ENCODE data around the gene IGIP.
A peak's percentile ranks its signal among the peaks of the same experiment; 100 is the strongest.

Gene IGIP

DNA sequence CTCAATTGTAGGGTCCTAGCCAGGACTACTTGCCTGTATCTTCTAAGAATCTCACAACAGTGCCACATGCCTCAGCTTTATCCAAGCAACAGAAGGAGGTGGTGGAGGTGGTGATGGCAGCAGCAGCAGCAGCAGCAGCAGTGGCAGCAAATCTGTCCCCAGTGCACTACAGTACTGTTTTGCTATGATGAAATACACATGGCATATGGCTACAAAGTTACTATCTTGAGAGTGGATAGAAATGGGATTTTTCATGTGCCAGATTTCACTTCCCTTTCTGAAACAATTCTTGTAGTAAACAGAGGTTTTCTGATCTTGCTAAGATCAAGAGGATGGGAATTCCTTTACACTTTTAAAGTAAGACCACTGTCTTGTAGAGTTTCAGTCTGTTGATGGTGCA, 41.2 kb downstream of the IGIP start:
- no peak for DNase-seq

GRCh38 chr5:140168371-140168770, 42.6 kb downstream of the IGIP start:
- DNase-seq = no peak

DNA sequence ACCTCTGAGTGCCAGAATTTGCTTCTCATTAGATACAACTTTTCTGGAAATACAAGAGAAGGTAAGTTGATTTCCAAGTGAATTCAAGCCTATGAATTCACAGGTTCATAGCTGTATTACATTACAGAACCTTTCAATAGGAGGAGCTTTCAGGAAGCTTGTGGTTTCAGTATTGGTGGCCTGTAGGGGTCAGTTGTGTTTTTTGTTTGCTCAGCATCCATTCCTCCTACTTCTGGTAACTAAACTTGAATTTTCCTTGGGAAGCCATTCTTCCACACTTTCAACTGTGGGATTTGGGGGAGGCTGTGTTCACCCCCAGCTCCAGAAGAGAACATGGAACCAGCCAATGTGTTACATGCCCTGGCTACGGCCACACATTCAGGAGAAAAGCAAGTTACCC, 43.7 kb downstream of the IGIP start:
- no peak for DNase-seq

DNA sequence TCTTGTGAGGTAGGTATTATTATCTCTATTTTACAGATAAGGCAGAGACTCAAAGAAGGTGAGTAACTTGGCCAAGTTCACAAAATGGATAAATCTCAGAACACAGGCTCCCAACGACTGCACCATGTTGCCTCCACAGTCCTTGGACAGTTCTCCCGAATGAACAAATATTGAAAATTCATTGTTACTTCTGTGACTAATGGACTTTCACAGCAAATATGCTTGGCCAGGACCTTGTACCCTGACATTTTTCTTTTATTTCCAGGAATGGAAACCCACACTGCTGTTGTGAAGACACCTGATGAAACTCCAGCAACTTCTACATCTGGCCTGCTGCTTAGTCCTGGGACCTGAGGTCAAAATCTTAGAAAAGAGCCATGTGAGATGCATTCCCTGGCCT, 46.7 kb downstream of the IGIP start:
- no peak for DNase-seq

GRCh38 chr5:140174014-140174413, 48.3 kb downstream of the IGIP start:
- no peak for DNase-seq

DNA sequence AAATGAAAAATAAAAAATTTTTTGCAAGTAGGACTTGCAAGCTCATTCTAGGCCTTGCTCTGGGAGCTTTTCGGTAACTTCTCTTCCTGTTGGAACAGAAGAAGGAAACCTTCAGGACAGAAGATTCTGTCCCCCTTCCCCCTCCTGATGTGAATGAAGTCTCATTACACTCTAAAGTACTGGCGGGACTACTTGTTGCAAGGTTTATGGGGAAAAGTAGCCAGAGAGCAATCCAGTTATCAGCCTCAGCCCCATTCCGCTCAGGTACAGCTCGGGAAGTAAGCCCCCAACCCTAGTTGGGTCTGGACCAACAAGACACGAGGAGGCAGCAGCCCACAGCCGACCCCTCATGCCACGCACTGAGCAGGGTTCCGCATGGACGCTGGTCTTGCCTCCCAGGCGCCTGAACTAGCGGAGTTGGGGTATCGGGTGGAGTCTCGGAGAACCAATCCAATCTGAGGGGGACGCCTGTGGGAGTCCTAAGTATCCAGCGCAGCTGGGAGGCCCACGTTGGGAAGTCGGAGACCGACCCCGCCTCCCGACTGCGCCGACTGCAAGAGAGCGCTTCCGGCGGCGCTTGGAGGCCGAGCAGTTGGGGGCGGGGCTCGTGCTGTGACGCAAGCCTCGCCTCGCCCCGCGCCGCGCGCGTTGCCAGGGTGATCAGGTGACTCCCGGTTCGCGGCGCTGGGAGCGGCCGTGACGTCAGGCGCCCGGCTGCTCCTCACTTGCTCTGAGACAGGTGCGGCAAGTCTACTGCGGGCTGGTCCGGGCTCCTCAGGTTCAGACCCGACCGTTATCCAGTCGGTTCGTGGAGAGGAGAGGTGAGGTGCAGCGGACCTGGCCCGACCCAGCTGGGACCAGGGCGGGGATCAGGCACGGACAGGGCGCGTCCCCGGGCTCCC, 49.0 kb downstream of the IGIP start, which contains the start of gene CYSTM1:
Gene CYSTM1 (plus strand): TSS at position 724 of the 902 bp plus-strand sequence. CDS start 19,278 bp downstream, outside the sequence.
- peak; percentile 98 for DNase-seq

DNA sequence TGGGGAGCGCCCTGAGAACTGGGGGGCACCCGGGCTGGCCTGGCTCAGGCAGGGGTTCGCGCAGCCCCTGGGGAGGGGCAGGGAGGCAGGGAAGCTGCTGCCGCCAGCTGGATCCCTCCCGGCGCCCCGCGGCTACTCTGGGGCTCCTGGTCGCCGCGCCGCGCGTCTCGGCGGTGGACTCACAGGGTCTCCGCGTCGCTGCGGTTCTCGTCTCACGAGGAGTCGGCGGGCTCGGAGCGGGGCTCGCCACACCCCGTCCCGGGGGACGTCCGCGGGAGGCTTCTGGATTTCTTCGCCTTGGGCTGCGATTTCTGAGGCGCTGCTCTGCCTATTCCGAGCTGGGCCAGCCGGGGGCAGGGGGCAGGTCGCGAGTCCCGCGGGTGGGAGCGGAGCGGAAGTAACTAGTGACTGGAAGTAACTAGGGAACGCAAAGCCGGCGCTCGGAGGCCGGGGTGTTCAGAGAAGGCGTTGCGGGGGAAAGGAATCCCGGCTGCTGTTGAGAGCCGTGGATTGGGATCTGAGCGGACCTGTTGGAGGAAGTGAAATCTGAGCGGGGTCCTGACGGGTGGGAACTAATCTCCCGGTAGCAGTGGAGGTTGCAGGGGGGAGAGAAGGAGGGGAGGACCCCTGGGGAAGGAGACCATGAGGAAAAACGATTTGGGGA, 49.8 kb downstream of the IGIP start:
- peak; percentile 81 for DNase-seq

GRCh38 chr5:140176031-140176387, 50.3 kb downstream of the IGIP start:
- DNase-seq = no peak

DNA sequence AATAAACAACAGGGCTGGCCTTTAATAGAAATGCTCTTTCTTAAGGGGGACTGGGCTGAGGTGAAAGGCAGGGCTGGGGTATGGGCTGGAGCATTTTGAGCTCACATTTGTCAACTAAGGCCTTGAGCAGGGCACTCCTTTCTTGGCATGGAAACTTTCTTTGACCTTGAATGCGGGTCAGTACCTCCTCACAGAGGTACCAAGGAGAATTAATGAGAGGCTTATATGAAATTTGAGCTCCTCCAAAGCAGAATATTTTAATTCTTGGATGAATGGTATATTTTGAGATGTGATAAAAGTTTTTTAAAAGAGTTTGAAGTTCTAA, 52.3 kb downstream of the IGIP start:
- no peak for DNase-seq

DNA sequence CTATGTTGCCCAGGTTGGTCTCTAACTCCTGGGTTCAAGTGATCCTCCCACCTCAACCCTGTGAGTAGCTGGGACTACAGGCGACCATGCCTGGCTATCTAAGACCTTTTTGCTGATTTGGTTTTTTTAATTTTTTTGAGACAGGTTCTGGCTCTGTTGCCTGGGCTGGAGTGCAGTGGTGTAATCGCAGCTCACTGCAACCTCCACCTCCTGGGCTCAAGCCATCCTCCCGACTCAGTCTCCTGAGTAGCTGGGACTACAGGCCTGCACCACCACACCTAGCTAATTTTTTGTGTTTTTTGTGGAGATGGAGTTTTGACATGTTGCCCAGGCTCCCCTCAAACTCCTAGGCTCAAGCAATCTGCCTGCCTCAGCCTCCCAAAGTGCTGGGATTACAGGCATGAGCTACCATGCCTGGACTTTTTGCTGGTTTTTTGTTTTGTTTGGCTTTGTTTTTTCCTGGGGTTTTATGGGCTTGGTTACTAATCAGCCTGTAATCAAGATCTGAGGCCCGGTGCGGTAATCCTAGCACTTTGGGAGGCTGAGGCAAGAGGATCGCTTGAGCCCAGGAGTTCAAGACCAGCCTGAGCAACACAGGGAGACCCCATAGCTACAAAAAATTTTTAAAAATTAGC, 52.9 kb downstream of the IGIP start:
- no peak for DNase-seq
